GM21447 (cell line): Measurements from ENCODE around the gene LAMA2.

Experiments
- ATAC-seq: cut with Tn5 transposase; IDR thresholded peaks from one replicate; pipeline ENCODE4 v1.9.1; 2021; ENCODE audit not compliant: unreplicated experiment

The LAMA2 gene

GRCh38 chr6:129481706-129482105 lies 598.8 kb downstream of the LAMA2 start:
- no peak for ATAC-seq

- no peak for ATAC-seq
Measured at GRCh38 chr6:129485746-129486145, 602.8 kb downstream of the LAMA2 start.

DNA sequence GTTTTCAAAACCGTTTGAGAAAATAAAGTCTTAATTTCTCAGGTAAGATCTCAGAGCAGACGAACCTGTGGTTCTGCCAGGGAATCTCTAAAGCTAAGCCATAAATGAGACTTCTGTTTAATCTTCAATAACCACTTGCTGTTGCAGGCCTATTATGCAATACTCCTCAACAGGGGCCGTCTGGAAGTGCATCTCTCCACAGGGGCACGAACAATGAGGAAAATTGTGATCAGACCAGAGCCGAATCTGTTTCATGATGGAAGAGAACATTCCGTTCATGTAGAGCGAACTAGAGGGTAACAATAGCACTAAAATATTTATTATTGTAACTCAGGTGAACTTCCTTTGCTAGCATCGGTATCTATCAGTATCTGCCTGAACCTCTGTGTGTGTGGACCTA lies 603.4 kb downstream of the LAMA2 start:
- ATAC-seq = no peak

DNA sequence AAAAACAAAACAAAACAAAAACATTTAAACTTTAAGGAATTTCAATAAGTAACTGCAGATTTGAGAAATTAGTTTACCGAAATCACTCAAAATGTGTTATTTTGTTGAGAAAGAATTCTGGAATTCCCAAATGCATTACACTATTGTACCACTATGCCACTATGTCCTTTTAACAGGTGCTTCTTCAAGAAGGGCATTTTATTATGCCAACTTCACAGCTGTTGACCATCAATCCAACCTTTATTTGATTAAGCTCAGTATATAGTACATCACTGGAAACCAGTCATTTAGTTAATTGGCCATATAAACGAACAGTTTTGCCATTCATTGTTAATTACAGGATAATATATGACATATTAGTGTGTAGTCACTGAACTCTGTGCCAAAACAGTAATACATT lies 605.4 kb downstream of the LAMA2 start:
- ATAC-seq = no peak

DNA sequence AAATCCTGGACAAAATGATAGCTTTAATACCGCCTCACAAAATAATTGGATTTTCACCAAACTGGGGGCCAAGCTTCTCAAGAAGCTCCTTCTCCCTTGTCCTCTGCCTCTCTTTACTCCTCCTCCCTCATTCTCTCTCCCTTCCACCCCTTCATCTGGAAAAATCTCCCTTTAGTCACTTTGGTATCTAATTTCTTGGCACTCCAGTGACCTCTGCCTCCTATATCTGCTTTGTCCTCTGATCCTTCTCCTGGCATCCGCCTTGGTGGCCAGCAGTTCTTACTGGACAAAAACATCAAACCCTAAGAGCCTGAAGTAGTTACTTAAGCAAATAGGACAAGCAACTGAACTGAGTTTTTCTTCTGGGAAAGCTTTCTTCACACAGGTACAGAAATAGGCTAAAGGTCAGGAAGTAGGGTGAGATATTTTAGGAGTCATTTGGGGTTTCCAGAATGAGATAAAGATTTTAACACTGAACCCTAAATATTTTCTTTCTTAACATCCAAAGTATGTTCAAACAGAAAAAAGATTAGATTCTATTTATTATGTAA lies 606.4 kb downstream of the LAMA2 start:
- no peak for ATAC-seq

GRCh38 chr6:129490521-129491255 lies 607.8 kb downstream of the LAMA2 start:
- ATAC-seq = peak; percentile 87

GRCh38 chr6:129491436-129491835 lies 608.5 kb downstream of the LAMA2 start:
- ATAC-seq = peak; percentile 7

DNA sequence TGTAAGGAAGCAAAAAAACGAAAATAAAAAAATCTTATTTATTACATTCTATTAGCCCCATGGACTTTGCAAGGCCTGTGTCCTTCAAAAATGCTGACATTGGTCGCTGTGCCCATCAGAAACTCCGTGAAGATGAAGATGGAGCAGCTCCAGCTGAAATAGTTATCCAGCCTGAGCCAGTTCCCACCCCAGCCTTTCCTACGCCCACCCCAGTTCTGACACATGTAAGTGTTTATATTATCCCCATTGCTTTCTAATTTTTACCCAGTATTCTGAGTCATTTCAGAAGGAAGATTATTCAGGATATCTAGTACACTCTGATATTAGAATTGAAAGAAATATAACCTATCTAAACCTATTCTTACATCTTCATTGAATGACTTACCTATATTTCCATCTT lies 609.3 kb downstream of the LAMA2 start:
- ATAC-seq = no peak

DNA sequence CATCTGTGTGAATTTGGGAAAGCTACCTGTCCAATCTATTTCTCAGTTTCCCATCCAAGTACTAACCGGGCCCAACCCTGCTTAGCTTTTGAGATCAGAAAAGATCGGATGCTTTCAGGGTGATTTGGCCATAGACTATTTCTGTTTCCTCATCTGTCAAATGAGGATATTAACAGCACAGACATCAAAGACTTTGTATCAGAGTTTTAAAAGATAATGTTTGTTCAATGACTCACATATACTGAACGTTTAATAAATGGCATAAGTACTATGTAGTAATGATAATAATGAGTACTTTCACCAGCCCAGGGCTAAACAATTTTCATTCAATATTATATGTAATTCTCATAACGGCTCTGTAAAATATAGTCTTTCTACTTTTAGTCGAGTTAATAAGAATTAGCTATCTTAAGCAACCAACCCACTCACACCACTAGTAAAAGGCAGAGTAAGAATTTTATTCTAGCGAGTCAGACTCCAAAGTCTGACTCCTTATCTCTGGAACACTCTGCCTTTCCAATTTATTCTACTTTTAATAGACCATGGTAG lies 610.5 kb downstream of the LAMA2 start:
- no peak for ATAC-seq

GRCh38 chr6:129494099-129494498 lies 611.2 kb downstream of the LAMA2 start:
- no peak for ATAC-seq

DNA sequence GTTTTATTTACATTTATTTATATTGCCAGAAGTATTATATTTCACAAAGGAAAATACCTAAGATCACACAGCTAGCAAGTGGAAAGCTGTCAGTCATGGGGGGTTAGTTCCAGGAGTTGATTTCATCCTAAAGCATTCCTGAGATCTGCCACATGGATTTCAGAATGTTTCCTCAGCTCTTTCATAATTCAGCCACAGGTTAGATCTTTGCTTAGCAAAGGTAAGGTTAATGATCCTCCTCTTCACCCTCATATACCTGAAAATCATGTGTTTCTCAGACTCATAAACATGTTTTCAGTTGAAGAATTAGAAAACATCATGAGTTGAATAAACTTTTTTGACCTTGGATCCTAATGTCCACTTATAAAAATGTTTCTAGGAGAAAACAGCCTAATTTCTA lies 611.6 kb downstream of the LAMA2 start:
- no peak for ATAC-seq

DNA sequence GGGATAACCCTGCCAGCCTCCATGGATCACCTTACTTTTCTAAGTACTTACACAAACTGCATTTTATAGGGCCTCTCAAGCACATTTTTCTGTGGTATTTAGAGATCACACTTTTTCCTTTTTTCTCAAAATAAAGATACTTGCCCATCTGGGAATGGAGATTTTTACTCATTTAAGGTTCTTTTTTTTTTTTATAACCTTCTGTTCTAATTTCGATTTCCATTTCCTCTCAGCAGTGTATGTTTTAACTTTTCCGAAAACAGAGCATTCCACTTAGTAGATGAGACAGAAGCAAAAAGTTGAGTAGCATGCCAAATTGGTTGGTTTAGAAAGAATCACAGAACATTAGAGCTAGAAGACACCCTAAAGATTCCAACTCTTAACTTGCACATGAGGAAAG lies 612.7 kb downstream of the LAMA2 start:
- ATAC-seq = no peak

GRCh38 chr6:129497481-129498441 lies 614.8 kb downstream of the LAMA2 start:
- no peak for ATAC-seq

GRCh38 chr6:129498541-129498940 lies 615.6 kb downstream of the LAMA2 start:
- ATAC-seq = no peak

DNA sequence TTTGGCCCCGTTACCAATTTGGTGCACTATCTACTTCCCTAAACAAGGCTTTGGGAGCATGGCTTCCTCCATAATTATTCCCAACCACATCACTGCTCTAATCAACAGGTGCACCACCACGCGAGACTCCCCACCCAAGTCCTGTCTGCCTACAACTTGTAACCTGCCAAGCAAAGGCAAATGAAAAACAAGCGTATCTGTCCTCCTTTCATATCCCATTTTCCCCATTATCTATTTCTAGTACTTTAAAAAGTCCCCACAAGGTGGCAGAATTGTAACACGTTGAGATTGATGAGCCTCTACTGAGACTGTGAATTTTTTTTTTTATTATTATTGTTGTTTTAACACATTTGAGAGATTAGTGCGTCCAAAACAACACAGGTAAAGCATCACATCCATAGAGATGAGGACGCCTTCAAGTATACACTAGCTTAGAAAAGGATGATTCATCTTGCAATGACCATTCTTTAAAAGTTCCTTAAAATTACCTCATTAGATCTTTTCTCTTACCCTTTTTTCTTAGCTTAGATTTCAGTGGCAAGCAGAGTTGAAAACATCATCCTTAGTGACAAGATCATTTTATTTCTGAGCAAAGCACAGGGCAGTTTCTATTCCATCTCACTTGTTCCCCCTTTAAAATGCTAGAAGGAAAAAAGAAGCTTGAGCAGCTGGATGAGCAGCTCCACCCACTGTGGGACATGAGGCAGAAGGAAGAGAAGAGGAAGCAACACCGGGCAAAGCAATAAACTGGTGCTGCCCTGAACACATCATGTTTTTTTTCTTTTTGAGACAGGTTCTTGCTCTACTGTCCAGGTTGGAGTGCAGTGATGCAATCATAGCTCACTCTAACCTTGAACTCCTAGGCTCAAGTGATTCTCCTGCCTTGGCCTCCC lies 616.3 kb downstream of the LAMA2 start:
- peak; percentile 79 for ATAC-seq

- ATAC-seq = no peak
Measured at GRCh38 chr6:129499843-129500219, 616.9 kb downstream of the LAMA2 start.

DNA sequence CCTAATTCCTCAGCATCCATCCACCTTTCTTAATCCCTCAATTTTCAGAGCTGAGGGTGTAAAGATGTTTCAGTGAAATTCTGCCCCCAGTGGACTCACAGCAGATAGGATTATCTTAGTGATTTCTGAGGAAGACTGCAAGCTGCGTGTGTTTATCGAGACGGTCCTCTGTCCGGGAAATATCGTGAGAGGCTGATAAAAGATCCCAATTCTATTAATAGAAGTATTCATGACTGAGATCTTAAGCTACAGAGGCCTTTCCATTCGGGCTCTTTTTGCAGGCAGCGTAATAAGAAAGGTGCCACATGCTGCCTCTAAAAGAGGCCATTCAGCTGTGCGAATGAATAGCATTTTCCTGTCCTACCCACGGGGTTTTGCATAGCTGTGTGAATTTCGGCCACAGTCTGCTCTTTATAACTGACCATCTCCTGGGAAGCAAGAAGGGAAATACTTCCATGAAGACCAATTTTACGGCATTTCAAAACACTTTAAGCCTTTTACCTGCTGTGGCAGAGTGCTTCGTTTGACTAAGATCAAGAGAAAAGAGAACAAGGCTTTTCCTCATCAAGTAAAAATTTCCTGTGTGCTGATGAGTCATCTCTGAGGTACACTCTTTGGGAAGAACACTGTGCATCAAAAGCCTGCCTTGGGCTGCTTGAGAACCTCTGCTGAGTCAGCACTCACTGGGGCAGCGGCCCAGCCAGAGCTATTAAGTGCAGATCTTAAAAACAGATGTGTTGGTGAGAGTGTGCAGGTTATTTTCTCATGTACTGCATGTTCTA lies 618.2 kb downstream of the LAMA2 start:
- no peak for ATAC-seq

DNA sequence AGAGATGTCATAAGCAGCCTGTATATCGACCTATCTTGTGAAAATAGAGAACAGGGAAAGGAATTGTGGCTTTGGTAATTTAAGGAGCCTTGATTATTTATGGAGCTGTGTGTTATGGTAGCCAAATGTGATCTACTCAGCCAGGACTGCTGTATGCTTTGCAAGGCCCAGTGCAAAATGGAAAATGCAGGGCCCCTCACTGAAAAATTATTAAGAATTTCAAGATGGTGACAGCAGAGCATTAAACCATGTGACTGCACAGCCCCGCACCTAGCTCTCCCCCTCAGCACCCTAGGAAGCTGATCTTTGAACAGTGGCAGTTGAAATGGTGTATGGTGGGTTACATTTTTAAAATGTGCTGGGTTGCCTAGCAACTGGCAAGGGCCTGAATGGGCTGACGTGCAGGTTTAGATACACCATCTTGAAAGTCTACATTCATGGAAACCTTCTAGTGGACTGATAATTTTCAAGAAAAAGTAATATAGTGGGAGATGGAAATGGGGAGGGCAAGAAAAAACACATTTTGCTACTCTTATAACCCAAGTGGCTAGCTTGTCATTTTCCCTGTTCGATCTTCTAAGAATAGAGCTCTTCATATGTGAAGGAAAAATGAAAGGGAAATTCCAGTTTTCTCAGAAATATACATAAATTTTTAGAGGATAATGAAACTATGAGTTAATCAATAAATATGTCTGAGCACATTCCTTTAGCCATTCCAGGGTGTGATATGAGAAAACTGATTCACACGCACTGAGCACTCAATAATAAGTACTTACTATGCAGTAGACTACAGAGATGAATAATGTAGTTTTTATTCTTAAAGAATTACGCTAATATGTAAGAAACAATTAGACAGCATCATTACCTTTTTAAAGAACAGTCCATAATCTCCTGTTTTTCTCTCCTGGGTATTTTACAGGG lies 619.1 kb downstream of the LAMA2 start:
- no peak for ATAC-seq

- no peak for ATAC-seq
Measured at GRCh38 chr6:129504456-129504855, 621.5 kb downstream of the LAMA2 start.
